Panc1 (cell line): ENCODE measurements around the gene GPATCH2L.

Experiments used
- POLR2AphosphoS5 ChIP-seq: IDR thresholded peaks from 2 replicates; pipeline ENCODE4 v1.6.1; 2012; ENCODE audit warnings: mild to moderate bottlenecking, low read depth, low read length, moderate library complexity
- SIN3A ChIP-seq: IDR thresholded peaks from 2 replicates; pipeline ENCODE4 v1.6.1; 2012; ENCODE audit warnings: low read depth, mild to moderate bottlenecking, low read length, moderate library complexity, borderline replicate concordance; ENCODE audit not compliant: insufficient read depth
- TF ChIP-seq, protein P1 (sequence below): fragments of 450-650 bp; IDR thresholded peaks from 2 replicates; pipeline ENCODE4 v1.5.1; 2017; ENCODE audit warnings: mild to moderate bottlenecking
- TF ChIP-seq, protein P2 (sequence below), 2 experiments: IDR thresholded peaks; 2 replicates each; pipeline ENCODE4 v1.6.1; 2011 to 2012; ENCODE audit warnings: low read depth in 2 of 2, control low read depth in 1 of 2, low read length in 1 of 2, mild to moderate bottlenecking in 1 of 2, moderate library complexity in 1 of 2; ENCODE audit not compliant: insufficient read depth in 1 of 2

DNA sequence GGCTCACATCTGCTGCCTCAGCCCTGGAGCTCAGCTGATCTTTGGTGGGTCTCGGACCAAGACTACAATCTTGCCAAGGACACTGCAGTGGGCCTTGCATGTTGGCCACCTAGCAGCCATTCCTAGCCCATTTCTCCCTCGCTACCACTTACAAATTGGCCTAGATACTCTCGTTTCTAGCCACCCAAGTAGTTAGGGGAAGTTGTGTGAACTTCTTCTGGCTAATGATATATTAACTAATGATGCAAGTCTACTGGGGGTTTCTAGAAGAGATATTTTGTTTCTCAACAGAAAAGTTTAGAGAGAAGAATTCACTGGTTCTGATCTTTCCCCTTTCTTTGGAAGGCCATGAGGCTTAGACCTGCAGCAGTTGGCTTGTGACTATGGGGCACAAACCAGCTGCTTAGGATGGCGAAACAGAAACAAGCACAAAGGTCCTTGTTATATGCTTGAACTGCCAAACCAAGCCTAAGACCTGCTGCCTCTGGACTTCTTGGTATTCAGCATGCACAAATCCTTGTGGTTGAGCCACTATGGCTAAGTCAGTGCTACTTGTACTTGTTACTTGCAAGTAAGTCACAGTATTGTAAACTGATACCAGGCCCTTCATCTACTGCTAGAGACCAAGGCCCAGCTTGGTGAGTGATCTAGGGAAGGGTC is 30.5 kb upstream of the GPATCH2L start:
- TF ChIP-seq, protein P1, sequence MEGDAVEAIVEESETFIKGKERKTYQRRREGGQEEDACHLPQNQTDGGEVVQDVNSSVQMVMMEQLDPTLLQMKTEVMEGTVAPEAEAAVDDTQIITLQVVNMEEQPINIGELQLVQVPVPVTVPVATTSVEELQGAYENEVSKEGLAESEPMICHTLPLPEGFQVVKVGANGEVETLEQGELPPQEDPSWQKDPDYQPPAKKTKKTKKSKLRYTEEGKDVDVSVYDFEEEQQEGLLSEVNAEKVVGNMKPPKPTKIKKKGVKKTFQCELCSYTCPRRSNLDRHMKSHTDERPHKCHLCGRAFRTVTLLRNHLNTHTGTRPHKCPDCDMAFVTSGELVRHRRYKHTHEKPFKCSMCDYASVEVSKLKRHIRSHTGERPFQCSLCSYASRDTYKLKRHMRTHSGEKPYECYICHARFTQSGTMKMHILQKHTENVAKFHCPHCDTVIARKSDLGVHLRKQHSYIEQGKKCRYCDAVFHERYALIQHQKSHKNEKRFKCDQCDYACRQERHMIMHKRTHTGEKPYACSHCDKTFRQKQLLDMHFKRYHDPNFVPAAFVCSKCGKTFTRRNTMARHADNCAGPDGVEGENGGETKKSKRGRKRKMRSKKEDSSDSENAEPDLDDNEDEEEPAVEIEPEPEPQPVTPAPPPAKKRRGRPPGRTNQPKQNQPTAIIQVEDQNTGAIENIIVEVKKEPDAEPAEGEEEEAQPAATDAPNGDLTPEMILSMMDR: no peak
- TF ChIP-seq SIN3A (no peak), POLR2AphosphoS5 (no peak)
- TF ChIP-seq, protein P2, sequence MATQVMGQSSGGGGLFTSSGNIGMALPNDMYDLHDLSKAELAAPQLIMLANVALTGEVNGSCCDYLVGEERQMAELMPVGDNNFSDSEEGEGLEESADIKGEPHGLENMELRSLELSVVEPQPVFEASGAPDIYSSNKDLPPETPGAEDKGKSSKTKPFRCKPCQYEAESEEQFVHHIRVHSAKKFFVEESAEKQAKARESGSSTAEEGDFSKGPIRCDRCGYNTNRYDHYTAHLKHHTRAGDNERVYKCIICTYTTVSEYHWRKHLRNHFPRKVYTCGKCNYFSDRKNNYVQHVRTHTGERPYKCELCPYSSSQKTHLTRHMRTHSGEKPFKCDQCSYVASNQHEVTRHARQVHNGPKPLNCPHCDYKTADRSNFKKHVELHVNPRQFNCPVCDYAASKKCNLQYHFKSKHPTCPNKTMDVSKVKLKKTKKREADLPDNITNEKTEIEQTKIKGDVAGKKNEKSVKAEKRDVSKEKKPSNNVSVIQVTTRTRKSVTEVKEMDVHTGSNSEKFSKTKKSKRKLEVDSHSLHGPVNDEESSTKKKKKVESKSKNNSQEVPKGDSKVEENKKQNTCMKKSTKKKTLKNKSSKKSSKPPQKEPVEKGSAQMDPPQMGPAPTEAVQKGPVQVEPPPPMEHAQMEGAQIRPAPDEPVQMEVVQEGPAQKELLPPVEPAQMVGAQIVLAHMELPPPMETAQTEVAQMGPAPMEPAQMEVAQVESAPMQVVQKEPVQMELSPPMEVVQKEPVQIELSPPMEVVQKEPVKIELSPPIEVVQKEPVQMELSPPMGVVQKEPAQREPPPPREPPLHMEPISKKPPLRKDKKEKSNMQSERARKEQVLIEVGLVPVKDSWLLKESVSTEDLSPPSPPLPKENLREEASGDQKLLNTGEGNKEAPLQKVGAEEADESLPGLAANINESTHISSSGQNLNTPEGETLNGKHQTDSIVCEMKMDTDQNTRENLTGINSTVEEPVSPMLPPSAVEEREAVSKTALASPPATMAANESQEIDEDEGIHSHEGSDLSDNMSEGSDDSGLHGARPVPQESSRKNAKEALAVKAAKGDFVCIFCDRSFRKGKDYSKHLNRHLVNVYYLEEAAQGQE (IDR thresholded peaks at IDR 0.05; ENCODE audit: insufficient read depth in 1 of 2, low read depth in 2 of 2, low read length in 1 of 2): no peak
